ENCODE measurements around the gene ZNF592. TPM values are rescaled to one million over a fixed set of nuclear protein-coding genes. Genes with fewer than 3 reads are reported as not detected.

Gene ZNF592
- total and polyA plus RNA-seq, 8 donors = 3.8 to 36.8 (median 9.8) TPM

DNA sequence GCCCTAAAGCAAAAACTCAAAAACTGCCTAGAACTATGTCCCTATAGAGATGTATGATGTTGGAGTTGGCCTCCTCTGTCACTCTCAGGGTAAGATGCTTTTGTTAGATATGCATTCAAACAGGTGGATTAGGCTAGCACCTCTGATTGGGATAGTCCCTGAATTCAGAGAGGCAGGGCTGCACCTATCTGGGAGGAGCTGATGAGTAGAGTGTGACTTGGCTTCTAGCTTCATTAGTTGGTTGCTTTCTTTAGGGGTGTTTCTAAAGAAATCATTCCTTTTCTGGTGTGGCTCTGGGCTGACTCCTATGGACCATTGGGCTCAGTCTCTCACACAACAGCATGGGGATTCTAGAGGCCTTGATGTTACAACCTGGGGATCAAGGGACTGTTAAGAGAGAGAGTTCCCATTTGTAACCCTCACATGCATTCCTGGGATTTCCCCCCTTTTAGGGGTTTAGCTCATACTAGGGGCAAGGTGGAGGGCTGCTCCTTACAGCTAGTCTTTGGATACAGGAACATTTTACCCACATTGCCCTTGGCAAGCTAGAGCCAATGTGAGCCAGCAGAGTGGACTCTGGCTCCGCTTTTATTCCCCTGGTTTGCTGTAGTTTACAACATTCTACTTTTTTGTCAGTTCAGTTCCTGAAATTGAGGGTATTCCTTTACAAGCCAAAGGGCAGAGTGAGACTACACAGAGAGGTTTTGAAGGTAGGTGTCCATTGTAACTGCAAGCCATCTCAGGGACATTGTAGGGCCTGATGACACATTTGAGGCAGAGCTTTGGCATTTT, 7.5 kb downstream of the ZNF592 start:
- peaks cover 37 to 88% (median 73%) of the 10 kb centered on the region in 4 donors for H3K4me1 ChIP-seq
- H3K27me3 ChIP-seq = no peaks in the 10 kb centered on the region
- intact Hi-C loops (cut with DNase I; ENCODE audit: low total_unique reads) = no loop called here
- no peak for DNase-seq
- peaks cover 0 to 11% (median 0%) of the 10 kb centered on the region in 4 donors for H3K36me3 ChIP-seq
- TF ChIP-seq, protein P1, sequence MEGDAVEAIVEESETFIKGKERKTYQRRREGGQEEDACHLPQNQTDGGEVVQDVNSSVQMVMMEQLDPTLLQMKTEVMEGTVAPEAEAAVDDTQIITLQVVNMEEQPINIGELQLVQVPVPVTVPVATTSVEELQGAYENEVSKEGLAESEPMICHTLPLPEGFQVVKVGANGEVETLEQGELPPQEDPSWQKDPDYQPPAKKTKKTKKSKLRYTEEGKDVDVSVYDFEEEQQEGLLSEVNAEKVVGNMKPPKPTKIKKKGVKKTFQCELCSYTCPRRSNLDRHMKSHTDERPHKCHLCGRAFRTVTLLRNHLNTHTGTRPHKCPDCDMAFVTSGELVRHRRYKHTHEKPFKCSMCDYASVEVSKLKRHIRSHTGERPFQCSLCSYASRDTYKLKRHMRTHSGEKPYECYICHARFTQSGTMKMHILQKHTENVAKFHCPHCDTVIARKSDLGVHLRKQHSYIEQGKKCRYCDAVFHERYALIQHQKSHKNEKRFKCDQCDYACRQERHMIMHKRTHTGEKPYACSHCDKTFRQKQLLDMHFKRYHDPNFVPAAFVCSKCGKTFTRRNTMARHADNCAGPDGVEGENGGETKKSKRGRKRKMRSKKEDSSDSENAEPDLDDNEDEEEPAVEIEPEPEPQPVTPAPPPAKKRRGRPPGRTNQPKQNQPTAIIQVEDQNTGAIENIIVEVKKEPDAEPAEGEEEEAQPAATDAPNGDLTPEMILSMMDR (IDR thresholded peaks at IDR 0.05) = no peak
- TF ChIP-seq POLR2A (IDR thresholded peaks at IDR 0.05) (no peak), EP300 (IDR thresholded peaks at IDR 0.05) (no peak), POLR2AphosphoS5 (IDR thresholded peaks at IDR 0.05) (no peak)
- no peaks in the 10 kb centered on the region for H3K9me3 ChIP-seq
- no peak overlapping the region for H3K27ac ChIP-seq
- no peak overlapping the region for H3K4me3 ChIP-seq
- 90 to 100% (median 96%) methylated on average over 1 of the region's 1 CpG for WGBS, 5 donors

DNA sequence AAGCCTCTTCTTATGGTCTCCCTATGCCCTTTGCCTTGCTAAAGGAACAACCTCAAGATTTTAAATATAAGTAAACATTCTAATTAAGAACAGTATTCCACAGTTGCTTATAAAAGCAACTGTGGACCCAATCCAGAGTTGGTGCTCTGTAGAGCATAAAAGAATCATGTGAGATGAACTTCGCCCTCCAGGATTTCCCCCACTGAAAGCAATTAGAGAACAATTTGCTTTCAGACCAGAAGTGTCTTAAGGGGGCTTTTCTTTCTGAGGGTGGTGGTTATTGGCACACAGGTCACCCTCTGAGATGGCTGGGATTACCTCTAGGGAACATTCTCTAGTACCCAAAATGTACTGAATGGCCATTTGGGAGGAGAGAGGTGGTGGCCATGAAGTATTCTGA, 10.6 kb downstream of the ZNF592 start:
- Histone ChIP-seq H3K9me3 (no peaks in the 10 kb centered on the region), H3K4me1 (peaks cover 45 to 89% (median 74%) of the 10 kb centered on the region in 4 donors), H3K27ac (no peak overlapping the region), H3K36me3 (peaks cover 0 to 6% (median 0%) of the 10 kb centered on the region in 4 donors), H3K4me3 (no peak overlapping the region), H3K27me3 (no peaks in the 10 kb centered on the region)
- no peak for TF ChIP-seq POLR2AphosphoS5 (IDR thresholded peaks at IDR 0.05)
- TF ChIP-seq, protein P1 (IDR thresholded peaks at IDR 0.05) = no peak
- no peak for TF ChIP-seq POLR2A (IDR thresholded peaks at IDR 0.05)
- TF ChIP-seq EP300 (IDR thresholded peaks at IDR 0.05) = no peak
- 81 to 100% (median 94%) methylated on average over 1 of the region's 1 CpG for WGBS, 5 donors
- no peak for DNase-seq
- intact Hi-C loops (cut with DNase I; ENCODE audit: low total_unique reads) = no loop called here

DNA sequence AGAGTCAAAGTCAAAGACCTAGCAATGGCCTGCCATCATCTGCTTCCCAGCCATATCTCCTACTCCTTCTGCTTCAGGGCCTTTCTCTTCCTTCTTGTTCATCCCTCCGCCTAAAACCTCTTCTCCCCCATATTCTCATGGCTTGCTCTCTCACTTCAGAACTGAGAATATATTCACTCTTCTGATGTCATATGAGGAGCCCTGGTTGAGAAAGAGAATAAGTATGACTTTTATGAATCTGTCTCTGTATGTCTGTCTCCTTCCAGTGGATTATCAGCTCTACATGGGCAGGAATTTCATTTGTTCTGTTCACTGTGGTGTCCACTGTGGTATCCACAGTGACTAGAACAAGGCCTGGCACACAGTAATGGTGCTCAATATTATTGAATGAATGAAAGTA, 11.8 kb downstream of the ZNF592 start:
- no peak overlapping the region for H3K4me3 ChIP-seq
- H3K27ac ChIP-seq = no peak overlapping the region
- no peaks in the 10 kb centered on the region for H3K27me3 ChIP-seq
- peaks cover 0 to 7% (median 6%) of the 10 kb centered on the region in 4 donors for H3K36me3 ChIP-seq
- WGBS, 5 donors = 78 to 95% (median 92%) methylated on average over 1 of the region's 1 CpG
- intact Hi-C loops (cut with DNase I; ENCODE audit: low total_unique reads) = no loop called here
- DNase-seq = no peak
- peaks cover 45 to 89% (median 74%) of the 10 kb centered on the region in 4 donors for H3K4me1 ChIP-seq
- TF ChIP-seq POLR2A (IDR thresholded peaks at IDR 0.05) (no peak), EP300 (IDR thresholded peaks at IDR 0.05) (no peak), POLR2AphosphoS5 (IDR thresholded peaks at IDR 0.05) (no peak)
- TF ChIP-seq, protein P1 (IDR thresholded peaks at IDR 0.05) = no peak
- H3K9me3 ChIP-seq = no peaks in the 10 kb centered on the region

DNA sequence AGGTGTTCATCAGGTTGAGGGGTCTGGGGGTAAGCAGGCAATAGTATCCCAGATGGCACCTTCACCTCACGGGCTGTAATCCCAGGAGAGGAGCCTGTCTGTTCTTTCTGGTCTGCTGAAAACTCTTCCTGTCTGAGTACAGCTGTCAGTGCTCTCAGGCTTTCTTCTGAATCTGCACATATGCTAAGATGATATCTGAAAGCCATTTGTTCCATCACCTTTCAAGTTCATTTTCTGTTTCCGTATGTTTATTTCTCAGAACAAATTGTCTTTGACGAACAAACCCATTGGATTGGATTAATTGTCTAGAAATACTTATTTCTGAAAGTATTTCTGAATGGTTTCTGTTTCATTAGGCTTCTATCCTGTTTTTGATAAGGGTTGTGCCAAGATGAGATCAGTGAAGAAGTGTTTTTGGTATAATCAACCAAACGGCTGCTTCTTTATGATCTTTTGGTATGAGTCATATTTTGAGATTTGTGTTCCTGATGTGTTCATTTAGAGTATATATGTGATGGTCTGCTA, 13.3 kb downstream of the ZNF592 start:
- Histone ChIP-seq H3K4me3 (no peak overlapping the region), H3K36me3 (peaks cover under 1 to 21% (median 21%) of the 10 kb centered on the region in 4 donors), H3K4me1 (peaks cover 45 to 79% (median 64%) of the 10 kb centered on the region in 4 donors), H3K27me3 (no peaks in the 10 kb centered on the region), H3K9me3 (no peaks in the 10 kb centered on the region), H3K27ac (peak overlapping the region in 1 of 5 donors; percentile 33)
- intact Hi-C loops (cut with DNase I; ENCODE audit: low total_unique reads) = no loop called here
- no peak for DNase-seq
- whole genome bisulfite sequencing, 5 donors = 41 to 48% (median 45%) methylated on average over 4 of the region's 4 CpGs
- TF ChIP-seq, protein P1 (IDR thresholded peaks at IDR 0.05) = no peak
- no peak for TF ChIP-seq EP300 (IDR thresholded peaks at IDR 0.05)
- TF ChIP-seq POLR2AphosphoS5 (IDR thresholded peaks at IDR 0.05) = no peak
- TF ChIP-seq POLR2A (IDR thresholded peaks at IDR 0.05) = no peak
